ENCODE data around the gene SPATA32. TPM values are rescaled to one million over a fixed set of nuclear protein-coding genes. Genes with fewer than 3 reads are reported as not detected.

Gene SPATA32
- not detected in 2 replicates for total RNA-seq

DNA sequence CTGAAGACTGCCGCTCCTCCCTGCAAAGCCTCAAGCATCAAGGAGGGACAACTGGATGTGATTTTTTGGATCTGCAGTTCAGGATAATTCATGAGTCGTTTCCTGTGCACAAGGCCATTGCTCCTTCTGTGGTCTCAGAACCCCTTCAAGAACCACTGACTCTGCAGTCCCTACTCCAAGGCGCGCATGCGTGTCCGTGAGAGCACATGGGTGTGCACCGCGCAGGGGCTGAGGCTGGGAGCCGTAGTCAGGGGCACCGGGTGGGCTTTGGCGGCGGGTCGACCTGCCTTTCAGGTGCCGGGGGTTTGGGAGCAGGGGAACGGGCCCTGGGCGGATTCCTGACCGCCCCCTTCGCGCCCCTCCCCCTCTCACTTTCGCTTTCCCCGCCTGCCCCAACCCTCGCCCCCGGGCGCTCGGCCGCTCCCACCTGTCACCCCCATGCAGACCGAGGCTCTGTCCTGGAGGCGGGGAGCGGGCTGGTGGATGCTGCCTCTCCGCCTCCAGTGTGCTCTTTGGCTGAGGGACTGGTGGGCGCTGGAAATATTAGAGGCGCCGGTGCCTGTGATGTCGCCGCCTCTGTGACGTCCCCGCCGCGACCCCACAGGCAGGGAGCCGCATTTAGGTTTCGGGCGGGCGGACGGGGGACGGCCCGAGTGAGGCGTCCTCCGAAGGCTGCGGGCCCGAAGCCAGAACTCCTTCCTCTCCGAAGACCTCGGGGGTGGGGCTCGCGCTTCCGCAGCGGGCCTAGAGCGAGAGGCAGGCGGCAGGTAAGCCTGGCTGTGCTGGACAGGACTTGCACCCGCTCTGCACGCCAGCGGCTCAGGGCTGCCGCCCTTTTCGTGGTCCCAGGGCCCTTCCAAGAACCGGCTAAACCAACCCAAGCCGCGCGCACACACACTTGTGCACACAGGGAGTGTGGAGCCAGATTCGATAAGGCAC, at the start of gene SPATA32:
SPATA32 (minus strand) TSS at position 518 of the 939 bp plus-strand sequence; CDS start at position 440, 78 bp downstream.

DNA sequence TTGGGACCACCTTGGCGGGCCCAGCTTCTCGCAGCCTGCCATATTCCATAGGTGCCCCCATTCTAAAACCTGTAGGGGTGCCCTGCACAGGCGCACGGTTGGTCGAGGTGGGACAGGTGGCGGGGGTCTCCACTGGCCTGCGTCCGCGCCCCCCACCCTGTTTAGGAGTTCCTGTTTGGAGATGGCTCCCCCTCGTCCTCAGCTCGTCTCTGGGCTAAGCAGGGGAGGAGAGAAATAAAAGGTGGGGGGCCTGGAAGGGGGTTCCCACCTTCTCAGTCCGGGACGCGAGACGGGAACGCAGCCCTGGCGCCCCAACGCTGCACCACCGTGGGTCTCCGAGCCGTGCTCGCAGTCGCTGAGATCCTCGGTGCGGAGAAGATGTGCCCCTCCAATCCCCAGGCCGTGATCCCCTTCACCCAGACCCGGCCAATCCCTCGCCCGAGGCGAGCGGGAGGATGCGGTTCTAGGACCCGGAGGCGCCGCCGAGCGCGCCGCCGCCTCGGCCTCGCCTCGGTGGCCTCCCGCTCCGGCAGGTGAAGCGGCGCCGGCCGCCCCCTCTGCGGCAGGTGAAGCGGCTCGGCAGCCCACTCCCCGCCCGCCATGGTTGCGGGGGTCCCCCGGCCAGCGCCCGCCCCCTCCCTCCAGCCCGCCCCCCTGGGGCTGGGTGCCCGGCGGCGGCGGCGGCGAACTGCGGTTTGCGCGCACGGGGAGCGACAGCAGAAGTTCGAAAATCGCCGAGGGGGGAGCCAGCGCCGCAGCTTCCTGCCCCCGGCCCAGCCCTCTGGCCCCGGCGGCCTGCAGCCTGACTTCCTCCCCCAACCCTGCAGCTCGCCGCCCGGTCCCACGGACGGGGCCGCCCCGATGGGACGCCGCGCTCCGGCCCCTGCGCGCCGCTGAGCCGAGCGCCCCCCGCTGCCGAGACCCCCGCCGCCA, 40.5 kb downstream of the SPATA32 start, which contains the start of gene FMNL1:
FMNL1 (plus strand) TSS at position 805 of the 933 bp plus-strand sequence. CDS start 240 bp downstream, outside the sequence.

Other genes starting within 250 kb of the SPATA32 start
- gene DCAKD, start 210.5 kb downstream of the SPATA32 start, total RNA-seq = 36.5 and 60.8 TPM in 2 replicates
- gene NMT1, start 200.8 kb downstream of the SPATA32 start, total RNA-seq = 71.6 and 108 TPM in 2 replicates
- gene PLCD3, start 129.6 kb downstream of the SPATA32 start, total RNA-seq = 49.9 and 55.8 TPM in 2 replicates
- 3.5 and 5.0 TPM in 2 replicates for gene ACBD4, start 126.4 kb downstream of the SPATA32 start, total RNA-seq
- 9.8 and 10.5 TPM in 2 replicates for gene HEXIM1, start 113.6 kb downstream of the SPATA32 start, total RNA-seq
- 2.4 and 4.2 TPM in 2 replicates for gene HEXIM2, start 100.2 kb downstream of the SPATA32 start, total RNA-seq
- 1.9 and 2.7 TPM in 2 replicates for gene FMNL1, start 40.2 kb downstream of the SPATA32 start, total RNA-seq
- gene MAP3K14, start 54.9 kb upstream of the SPATA32 start, total RNA-seq = 1.5 and 3.4 TPM in 2 replicates
- 0.59 and 2.7 TPM in 2 replicates for gene ARHGAP27, start 170.8 kb upstream of the SPATA32 start, total RNA-seq
- 21.1 and 30.1 TPM in 2 replicates for gene PLEKHM1, start 228.6 kb upstream of the SPATA32 start, total RNA-seq

Measured in smooth muscle cell of the umbilical artery (primary cell).